HG02870 (cell line): Measurements from ENCODE around the gene TRIP6.

Experiments
- ATAC-seq: cut with Tn5 transposase; IDR thresholded peaks from one replicate; pipeline ENCODE4 v1.9.1; 2021; ENCODE audit warnings: mild to moderate bottlenecking, moderate library complexity; ENCODE audit not compliant: unreplicated experiment

TRIP6 gene

DNA sequence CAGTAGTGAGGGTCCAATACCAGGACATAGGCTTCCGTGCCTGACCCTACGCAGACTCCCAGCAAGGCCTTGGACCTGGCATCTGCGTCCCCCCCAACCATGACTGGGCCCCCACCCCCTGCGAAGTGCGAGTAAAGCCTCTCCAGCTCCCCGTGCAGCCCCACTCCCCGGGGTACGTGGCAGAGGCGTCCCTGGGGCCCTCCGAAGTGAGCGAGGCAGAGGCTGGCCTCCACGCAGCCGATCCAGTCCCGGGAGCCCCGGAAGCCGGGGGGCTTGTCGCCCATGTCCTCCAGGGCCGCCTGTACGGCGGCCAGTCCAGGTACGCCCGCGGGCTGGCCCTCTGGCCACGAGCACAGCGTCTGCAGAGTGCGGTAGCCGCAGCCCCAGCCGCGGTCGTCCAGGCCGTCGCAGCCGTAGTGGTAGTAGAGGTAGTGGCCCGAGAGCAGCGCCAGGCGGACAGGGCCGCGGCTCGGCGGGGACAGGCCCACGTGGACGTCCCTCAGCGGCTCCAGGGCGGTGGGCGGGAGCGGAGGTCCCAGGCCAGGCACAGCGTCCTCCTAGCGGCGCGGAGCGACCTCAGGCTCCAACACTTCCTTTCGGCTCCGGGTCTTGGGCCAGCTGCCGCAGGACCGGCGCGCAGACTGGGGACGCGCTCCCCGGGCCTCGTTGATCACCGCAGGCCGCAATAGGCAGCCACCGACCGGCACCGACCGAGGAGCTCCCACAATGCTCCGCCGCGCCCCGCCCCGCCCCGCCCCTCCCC lies 22.0 kb downstream of the TRIP6 start, which contains the start of gene UFSP1:
Gene UFSP1, minus strand, starts transcription at position 728 of the 763 bp plus-strand sequence. Its CDS starts 444 bp downstream, at position 284.
- ATAC-seq, result peak; percentile 22

- no peak for ATAC-seq
Observed at GRCh38 chr7:100890653-100891567, 23.7 kb downstream of the TRIP6 start.

- ATAC-seq, result no peak
Observed at GRCh38 chr7:100891568-100892247, 24.5 kb downstream of the TRIP6 start.

DNA sequence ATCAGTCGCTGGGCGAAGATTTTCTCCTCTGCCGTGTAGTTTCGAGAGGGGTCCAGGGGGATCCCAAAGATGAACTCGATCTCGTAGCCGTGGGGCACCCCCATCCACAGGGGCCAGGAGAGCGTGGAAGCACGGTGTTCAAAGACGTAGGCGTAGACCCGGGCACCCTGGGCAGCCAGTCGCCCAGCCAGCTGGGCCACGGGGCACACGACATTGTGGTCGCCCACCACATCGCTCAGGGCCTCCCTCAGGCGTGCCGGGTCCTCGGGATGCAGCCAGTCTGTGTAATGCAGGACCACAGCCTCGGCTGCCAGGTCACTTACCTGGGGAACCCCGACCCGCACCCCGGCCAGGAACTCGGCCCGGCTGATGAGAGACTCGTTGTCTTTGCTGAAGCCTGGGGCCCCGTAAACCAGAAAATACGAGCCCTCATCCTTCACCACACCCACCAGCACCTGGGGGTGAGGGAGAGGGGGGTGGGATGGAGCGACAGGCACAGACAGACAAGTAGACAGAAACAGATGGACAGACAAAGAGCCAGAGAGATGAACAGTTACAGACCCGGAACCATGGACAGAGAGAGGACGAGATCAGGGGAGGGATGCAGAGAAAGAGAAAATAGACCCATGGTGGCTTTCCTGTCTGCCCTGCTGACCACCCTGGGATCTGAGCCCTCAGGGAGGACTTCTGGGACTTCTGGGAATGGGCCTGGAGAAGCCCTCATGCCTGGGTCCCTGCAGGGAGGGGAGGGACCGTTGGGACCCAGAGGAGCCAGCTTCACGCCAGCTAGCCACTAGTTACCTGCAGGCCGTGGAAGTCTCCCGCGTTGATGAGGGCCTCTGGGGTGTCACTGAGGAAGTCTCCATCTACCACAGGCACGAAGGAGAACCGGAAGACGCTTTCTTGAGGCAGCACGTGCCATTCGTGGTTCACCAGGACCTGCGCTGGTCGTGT lies 25.5 kb downstream of the TRIP6 start:
- no peak for ATAC-seq

GRCh38 chr7:100893318-100893895 lies 26.2 kb downstream of the TRIP6 start:
- ATAC-seq, result no peak

- no peak for ATAC-seq
Observed at GRCh38 chr7:100893910-100894721, 26.9 kb downstream of the TRIP6 start.

- no peak for ATAC-seq
Observed at GRCh38 chr7:100894860-100895700, 27.9 kb downstream of the TRIP6 start.

GRCh38 chr7:100895701-100895955 lies 28.4 kb downstream of the TRIP6 start, which contains the start of gene ACHE:
Gene ACHE, minus strand, starts transcription at chr7:100895888. Its CDS starts 1,656 bp downstream, at chr7:100894232.
- ATAC-seq, result no peak

DNA sequence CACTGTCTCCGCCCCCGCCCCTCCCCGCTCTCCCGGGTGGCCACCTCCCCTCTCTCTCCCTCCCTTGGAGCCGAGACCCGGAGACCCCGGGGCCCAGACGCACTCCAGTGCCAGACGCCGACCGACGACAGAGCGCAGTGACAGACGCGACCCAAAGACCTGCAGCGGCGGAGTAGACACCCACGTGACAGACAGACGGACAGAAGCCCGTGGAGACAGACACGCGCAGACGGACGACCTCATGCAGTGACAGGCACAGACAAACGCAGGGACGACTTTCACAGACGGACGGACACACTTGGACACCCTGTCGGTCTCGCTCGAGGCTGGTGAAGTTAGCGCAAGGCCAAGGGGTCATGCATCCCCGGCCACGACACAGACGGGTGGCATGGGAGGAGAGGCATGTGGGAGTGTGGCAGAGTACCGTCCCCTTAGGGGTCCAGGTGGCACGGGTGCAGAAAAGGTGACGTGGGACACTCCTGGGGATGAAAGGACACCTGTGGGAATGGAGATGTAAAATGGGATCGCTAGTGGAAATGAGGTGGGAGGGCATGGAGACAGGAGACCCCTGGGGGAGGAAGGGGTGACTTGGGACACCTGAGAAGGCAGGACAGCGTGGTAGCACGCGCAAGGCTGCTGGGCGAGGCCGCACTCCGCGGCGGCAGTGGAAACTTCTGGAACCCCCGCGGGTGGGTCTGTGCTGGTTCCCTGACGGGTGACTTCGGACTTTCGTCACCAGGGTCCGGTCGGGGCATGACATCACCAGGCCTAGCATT lies 29.0 kb downstream of the TRIP6 start:
- no peak for ATAC-seq

GRCh38 chr7:100896732-100897608 lies 29.8 kb downstream of the TRIP6 start:
- ATAC-seq, result no peak

DNA sequence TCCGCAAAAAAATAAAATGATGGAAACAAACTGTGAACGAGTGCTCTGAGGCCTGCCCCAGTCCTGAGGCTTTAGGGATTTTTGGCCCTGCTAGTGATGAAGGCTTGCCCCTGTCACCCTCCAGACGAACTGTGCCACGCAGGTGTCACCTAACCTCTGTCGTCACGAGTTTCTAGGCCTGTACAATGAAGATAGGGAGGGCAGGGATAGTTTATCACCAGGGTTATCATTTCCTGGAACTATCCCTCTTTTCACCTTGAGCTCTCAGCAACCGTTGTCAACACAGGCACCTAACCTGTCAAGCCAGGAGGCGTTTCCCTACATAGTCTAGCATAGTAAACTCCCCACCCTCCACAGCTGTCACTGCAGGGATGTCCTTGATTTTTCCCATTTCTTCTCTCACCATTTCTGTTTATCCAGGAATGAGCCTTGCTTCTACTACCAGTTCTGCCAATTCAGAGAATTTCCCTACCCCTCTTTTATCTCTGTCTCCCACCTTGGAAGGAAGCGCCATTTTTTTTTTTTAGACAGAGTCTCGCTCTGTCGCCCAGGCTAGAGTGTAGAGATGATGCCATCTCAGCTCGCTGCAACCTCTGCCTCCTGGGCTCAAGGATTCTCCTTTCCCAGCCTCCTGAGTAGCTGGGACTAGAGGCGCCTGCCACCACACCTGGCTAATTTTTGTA lies 30.7 kb downstream of the TRIP6 start:
- ATAC-seq, result no peak

GRCh38 chr7:100899432-100899831 lies 32.2 kb downstream of the TRIP6 start:
- ATAC-seq, result no peak

GRCh38 chr7:100900978-100901377 lies 33.8 kb downstream of the TRIP6 start:
- no peak for ATAC-seq

DNA sequence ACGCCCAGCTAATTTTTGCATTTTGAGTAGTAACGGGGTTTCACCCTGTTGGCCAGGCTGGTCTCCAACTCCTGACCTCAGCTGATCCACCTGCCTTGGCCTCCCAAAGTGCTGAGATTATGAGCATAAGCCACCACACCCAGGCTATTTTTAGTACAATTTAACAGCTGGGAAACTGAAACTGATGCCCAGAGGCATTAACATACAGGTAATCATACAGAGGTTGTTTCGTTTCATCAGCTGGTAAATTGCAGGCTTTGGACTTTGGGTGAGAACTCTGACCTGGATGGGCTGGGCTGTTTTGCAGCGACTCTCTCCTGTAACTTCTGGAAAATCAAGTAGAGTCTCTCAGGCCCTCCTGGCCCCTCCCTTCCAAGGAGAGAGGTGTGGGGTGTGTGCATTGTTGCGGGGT lies 34.7 kb downstream of the TRIP6 start:
- ATAC-seq, result no peak

- ATAC-seq, result no peak
Observed at GRCh38 chr7:100902638-100903037, 35.5 kb downstream of the TRIP6 start.

- no peak for ATAC-seq
Observed at GRCh38 chr7:100908512-100908911, 41.3 kb downstream of the TRIP6 start.
